LNCAP (cell line): ENCODE data around the gene KIAA1671.

Source experiments
- TF ChIP-seq, protein P1 (sequence below): fragments of 450-650 bp; IDR thresholded peaks from 2 replicates; pipeline ENCODE4 v1.5.1; 2017; ENCODE audit warnings: mild to moderate bottlenecking

Gene KIAA1671

DNA sequence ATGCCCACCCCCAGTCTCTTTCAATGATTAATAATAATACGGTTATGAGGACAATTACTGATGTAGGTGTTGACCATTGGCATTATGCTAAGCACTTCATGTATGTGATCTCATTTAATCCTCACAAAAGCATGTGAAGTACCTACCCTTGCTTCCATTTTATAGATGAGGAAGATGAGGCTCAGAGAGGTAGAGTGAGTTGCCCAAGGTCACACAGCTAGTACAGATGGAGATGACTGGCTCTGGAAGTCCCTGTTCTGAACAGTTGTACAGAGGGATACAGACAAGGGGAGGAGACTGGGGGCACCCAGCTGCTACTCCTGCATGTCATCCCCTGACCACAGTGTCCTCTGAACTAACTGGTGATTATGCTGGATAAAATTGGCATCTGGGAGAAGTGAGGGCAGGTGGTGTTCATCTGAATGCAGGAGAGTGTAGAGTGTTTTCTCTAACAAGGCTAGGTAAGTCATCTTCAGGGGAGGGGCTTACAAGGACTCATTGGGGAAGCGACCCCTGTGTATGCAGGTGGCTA, 43.2 kb downstream of the KIAA1671 start:
- TF ChIP-seq, protein P1, sequence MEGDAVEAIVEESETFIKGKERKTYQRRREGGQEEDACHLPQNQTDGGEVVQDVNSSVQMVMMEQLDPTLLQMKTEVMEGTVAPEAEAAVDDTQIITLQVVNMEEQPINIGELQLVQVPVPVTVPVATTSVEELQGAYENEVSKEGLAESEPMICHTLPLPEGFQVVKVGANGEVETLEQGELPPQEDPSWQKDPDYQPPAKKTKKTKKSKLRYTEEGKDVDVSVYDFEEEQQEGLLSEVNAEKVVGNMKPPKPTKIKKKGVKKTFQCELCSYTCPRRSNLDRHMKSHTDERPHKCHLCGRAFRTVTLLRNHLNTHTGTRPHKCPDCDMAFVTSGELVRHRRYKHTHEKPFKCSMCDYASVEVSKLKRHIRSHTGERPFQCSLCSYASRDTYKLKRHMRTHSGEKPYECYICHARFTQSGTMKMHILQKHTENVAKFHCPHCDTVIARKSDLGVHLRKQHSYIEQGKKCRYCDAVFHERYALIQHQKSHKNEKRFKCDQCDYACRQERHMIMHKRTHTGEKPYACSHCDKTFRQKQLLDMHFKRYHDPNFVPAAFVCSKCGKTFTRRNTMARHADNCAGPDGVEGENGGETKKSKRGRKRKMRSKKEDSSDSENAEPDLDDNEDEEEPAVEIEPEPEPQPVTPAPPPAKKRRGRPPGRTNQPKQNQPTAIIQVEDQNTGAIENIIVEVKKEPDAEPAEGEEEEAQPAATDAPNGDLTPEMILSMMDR = no peak

DNA sequence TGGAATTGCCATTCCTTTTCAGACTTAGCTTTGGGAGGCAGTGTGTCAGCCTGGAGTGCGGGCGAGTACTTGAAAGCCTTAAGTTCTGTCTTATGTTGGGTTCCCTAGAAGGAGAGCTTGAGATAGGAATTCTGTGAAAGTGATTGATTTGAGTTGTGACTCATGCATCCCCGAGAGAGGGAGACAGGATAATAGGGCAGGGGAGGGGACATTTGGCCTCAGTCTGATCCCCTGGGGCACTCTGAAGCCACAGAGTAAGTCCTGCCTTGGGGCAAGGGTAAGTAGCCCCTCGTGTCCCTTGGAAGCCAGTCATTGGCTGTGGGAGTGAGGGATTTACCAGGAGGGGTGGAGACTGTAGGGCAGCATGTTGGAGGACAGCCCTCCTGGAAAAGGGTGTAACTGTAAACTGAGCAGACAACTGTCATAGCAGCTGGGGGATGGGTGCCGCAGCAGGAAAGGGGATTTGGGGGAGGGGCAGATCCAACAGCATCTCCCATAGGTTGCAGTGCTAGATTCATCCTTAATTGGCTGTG, 44.0 kb downstream of the KIAA1671 start:
- TF ChIP-seq, protein P1 = no peak

DNA sequence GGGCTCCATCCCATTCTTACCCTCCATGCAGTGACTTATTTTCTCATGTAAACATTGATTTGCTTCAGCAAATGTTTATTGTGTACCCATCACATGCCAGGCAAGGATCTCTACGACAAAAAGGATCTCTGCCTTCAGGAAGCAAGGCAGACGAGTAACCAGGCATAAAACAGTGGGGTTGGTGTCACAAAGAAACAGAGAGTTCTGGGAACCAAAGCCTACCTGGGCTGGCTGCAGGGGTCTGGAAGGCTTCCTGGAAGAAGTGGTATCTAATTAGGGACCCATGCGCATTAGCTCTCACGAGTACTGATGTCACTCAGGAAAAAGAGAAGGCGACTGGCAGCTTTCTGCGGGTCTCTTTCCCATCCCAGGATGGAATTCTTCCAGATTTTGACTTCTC, 44.5 kb downstream of the KIAA1671 start:
- TF ChIP-seq, protein P1 = no peak

DNA sequence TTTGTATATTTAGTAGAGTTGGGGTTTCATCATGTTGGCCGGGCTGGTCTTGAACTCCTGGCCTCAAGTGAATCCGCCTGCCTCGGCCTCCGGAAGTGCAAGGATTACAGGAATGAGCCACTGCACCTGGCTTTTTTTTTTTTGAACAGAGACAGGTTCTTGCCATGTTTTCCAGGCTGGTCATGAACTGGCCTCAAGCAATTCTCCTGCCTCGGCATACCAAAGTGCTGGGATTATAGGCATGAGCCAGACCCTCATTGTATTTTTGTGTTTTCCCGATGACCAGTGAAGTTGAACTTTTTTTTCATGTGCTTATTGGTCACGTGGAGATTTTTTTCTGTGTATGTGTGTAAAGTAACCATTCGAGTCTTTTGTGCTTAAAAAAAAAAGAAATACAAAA, 48.2 kb downstream of the KIAA1671 start:
- TF ChIP-seq, protein P1 = no peak

DNA sequence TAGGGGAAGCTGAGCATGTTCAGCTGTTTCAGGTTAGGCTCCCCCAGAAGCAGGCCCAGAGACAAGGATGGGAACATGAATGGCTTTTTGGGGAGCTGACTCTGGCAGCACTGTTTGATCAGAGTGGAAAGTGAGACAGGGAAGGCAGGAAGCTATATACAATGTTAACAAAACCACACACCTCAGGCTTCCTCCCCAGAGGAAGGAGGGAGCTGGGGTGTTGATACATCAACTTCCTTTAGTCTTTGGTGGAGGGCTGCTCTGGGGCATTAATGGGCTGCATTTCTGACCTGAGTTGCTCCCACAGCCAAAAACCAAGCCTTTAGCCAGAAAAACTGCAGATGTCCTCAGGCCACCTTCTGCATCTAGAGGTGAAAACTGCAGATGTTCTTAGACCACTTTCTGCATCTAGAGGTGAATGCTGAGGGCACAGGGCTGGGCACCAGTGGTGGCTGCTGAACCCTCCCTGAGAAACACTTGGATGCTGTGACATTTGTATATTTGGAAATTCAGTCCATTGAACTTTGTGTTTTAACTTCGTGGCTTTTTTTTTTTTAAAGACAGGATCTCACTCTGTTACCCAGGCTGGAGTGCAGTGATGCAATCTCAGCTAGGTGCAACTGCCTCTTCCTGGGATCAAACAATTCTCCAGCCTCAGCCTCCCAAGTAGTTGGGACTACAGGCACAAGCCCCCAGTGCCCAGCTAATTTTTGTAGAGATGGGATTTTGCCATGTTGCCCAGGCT, 49.9 kb downstream of the KIAA1671 start:
- TF ChIP-seq, protein P1 = no peak

DNA sequence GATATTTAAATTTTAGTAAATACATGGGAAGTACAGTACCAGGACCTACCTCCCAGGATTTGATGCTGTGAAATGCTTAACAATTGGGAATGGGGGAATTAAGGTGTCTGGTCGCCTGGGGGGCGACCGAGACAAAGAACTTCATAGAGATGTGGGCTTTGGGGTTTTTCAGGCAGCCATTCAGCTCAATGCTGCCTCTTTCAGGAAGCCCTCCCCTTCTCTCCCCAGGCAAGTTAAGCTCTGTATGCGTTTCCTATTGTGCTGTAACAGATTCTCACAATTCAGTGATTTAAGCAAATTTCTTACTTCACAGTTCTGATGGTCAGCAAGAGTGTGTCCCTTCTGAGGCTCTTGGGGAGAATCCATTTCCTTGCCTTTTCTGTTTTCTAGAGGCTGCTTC, 53.8 kb downstream of the KIAA1671 start:
- TF ChIP-seq, protein P1 = no peak

DNA sequence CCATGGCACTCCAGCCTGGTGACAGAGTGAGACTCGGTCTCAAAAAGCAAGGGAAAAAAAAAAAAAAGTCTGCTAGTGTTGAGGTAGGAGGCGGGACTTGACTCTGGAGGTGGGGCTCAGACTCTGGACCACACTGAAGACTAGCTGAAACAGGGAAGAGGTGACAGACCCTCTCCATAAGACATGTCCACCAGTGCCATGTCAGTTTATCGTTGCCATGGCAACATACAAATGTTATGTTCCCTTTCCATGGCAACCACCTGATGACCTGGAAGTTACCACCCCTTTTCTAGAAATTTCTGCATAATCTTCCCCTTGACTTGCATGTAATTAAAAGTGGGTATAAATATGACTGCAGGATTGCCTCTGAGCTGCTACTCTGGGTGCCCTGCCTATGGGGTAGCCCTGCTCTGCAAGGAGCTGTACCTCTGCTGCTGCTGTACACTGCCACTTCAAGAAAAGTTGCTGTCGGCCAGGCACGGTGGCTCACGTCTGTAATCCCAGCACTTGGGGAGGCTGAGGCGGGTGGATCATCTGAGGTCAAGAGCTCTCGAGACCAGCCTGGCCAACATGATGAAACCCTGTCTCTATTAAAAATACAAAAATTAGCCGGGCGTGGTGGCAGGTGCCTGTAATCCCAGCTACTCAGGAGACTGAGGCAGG, 55.1 kb downstream of the KIAA1671 start:
- TF ChIP-seq, protein P1 = no peak
